ENCODE measurements around the gene FGGY. TPM values are rescaled to one million over a fixed set of nuclear protein-coding genes. Genes with fewer than 3 reads are reported as not detected.

FGGY gene
- total RNA-seq, 4 donors from 2014 or later, result 20.6 to 138 (median 32.8) TPM

DNA sequence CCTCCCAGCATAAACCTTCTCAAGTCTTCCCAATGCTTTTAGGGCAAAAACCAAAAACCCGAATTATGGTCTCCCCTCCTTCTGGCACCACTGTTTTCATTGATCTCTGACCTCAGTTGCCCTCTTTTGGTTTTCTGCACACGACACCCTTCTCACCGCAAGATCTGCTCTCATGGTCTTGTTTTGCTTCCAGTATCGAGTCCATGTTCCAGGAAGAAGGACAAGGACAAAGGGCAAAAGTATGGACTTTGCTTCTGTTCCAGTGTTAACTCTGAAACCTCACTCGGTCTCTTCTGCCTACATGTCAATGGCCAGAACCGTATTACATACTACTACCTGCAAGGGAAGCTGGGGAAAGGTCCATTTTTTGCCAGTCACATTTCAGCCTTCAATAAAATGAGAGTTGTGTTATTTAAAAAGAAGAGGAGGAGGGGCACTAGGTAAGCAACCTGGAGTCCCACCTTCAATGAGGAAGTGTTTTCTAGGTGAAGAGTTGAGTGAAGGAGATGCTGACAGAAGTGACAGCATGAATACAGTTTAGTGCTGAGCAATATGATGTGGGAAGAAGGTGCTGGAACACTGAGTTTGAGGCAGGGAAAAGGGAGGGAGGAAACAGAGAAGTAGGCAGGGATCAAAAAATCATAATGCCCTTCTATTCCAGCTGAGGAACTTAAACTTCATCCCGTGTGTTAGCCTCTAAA is 183.4 kb downstream of the FGGY start:
- intact Hi-C loops (cut with DNase I; ENCODE audit: low total_unique reads), result no loop called here
- Histone ChIP-seq H3K27me3 (no peaks in the 10 kb centered on the region), H3K9me3 (no peaks in the 10 kb centered on the region), H3K4me3 (no peak overlapping the region), H3K36me3 (no peaks in the 10 kb centered on the region), H3K27ac (no peak overlapping the region), H3K4me1 (no peaks in the 10 kb centered on the region)
- no peak for DNase-seq
- no peak for TF ChIP-seq POLR2A (IDR thresholded peaks at IDR 0.05)
- TF ChIP-seq, protein P1, sequence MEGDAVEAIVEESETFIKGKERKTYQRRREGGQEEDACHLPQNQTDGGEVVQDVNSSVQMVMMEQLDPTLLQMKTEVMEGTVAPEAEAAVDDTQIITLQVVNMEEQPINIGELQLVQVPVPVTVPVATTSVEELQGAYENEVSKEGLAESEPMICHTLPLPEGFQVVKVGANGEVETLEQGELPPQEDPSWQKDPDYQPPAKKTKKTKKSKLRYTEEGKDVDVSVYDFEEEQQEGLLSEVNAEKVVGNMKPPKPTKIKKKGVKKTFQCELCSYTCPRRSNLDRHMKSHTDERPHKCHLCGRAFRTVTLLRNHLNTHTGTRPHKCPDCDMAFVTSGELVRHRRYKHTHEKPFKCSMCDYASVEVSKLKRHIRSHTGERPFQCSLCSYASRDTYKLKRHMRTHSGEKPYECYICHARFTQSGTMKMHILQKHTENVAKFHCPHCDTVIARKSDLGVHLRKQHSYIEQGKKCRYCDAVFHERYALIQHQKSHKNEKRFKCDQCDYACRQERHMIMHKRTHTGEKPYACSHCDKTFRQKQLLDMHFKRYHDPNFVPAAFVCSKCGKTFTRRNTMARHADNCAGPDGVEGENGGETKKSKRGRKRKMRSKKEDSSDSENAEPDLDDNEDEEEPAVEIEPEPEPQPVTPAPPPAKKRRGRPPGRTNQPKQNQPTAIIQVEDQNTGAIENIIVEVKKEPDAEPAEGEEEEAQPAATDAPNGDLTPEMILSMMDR (IDR thresholded peaks at IDR 0.05), result no peak

DNA sequence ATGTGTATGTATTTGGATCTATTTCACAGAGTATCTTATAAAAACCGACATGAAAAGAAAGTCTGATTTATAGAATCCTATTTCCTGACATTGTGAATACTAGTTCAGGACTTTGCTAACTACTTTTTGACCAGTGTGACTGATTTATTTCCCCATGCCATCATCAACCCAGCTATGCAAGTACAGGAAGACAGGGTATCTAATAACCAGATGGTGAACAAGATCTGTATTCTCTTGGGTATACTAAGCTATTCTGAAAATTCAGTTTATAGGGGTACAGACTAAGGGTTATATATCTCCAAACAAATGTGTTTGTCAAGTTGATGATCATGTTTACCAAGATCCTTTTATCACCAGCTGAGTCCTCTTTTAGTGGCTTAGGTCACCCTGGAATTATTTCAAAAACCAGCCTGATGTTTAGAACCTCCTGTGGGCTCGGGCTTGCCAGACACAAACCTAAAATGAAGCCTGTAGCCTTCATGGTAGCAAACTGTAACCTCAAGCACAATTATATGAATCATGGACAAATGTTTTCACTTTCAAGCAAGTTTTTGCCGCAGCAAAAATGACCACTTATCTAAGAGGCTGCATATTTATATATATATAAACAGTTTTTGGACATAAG is 185.1 kb downstream of the FGGY start:
- DNase-seq, result no peak
- H3K4me1 ChIP-seq, result no peaks in the 10 kb centered on the region
- TF ChIP-seq, protein P1 (IDR thresholded peaks at IDR 0.05), result no peak
- no peaks in the 10 kb centered on the region for H3K36me3 ChIP-seq
- no peaks in the 10 kb centered on the region for H3K27me3 ChIP-seq
- no peak overlapping the region for H3K4me3 ChIP-seq
- H3K27ac ChIP-seq, result no peak overlapping the region
- intact Hi-C loops (cut with DNase I; ENCODE audit: low total_unique reads), result no loop called here
- no peaks in the 10 kb centered on the region for H3K9me3 ChIP-seq

DNA sequence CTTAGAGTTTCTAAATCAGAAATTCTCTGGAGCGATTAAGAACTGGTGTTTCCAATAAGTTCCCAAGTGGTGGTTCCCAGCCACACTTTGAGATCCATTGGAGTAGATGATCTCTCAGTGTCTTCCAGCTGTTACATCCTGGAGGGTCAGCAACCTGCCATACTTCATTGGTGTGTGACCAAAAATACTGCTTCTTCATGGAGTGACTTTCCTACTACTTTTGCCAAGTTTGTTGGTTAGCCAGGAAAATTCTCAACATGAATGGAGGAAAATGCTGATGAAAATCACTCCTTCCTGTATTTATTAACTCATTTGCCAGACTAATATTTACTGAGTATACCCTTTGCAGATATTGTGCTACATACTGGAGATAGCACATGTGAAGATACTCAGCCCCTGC is 186.1 kb downstream of the FGGY start:
- Histone ChIP-seq H3K9me3 (no peaks in the 10 kb centered on the region), H3K36me3 (no peaks in the 10 kb centered on the region), H3K27ac (peak overlapping the region in 1 of 2 donors; percentile 41), H3K4me1 (no peaks in the 10 kb centered on the region), H3K27me3 (no peaks in the 10 kb centered on the region), H3K4me3 (no peak overlapping the region)
- TF ChIP-seq POLR2A (IDR thresholded peaks at IDR 0.05), result no peak
- TF ChIP-seq, protein P1 (IDR thresholded peaks at IDR 0.05), result no peak
- intact Hi-C loops (cut with DNase I; ENCODE audit: low total_unique reads), result no loop called here
- DNase-seq, result no peak

DNA sequence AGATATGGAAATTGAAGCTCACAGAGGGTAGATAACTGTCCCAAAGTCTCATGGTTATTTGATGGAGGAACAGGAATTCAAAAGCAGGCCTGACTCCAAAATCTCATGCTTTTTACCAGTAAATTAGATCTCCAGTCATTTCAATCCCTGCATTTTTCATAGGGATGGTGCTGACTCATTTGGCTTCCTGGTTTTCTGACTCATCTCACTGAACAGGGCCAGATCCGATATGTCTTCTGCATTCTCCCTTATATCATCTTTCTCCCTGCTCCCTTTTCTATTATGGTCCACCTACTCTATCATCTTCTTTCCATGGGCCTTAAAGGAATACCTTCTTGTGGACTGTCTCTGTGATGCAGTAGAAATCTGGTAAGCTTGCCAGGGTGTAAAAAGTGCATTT is 187.2 kb downstream of the FGGY start:
- DNase-seq, result peak in 1 of 2 donors; percentile 61
- H3K4me3 ChIP-seq, result no peak overlapping the region
- H3K9me3 ChIP-seq, result no peaks in the 10 kb centered on the region
- H3K4me1 ChIP-seq, result no peaks in the 10 kb centered on the region
- intact Hi-C loops (cut with DNase I; ENCODE audit: low total_unique reads), result no loop called here
- no peaks in the 10 kb centered on the region for H3K36me3 ChIP-seq
- TF ChIP-seq, protein P1 (IDR thresholded peaks at IDR 0.05), result no peak
- TF ChIP-seq POLR2A (IDR thresholded peaks at IDR 0.05), result no peak
- H3K27me3 ChIP-seq, result no peaks in the 10 kb centered on the region
- peak overlapping the region; percentile 16 to 41 for H3K27ac ChIP-seq

DNA sequence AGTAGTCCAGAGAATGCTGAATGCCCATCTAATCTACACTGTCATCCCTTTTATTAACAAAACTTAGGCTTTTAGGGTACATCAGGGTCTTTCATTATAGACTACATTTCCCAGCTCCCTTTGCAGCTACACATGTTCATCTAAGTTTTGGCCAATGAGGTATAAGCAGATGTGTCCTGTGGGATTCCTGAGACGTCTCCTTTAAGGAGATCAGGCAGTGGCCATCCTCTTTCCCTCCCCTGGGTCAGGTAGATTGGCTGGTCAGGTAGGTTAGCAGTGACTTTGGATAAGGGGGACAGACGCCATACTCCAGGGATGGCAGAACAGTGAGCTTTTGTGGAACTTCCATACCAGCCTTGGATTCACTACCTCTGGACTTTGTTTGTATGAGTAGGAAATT is 188.3 kb downstream of the FGGY start:
- H3K4me1 ChIP-seq, result no peaks in the 10 kb centered on the region
- H3K27me3 ChIP-seq, result no peaks in the 10 kb centered on the region
- no peak overlapping the region for H3K27ac ChIP-seq
- H3K4me3 ChIP-seq, result no peak overlapping the region
- intact Hi-C loops (cut with DNase I; ENCODE audit: low total_unique reads), result no loop called here
- no peaks in the 10 kb centered on the region for H3K36me3 ChIP-seq
- TF ChIP-seq, protein P1 (IDR thresholded peaks at IDR 0.05), result no peak
- no peak for TF ChIP-seq POLR2A (IDR thresholded peaks at IDR 0.05)
- no peaks in the 10 kb centered on the region for H3K9me3 ChIP-seq
- no peak for DNase-seq

All from uterus (tissue), 4 donors.